Neural progenitor cell (in vitro differentiated cells): ENCODE measurements around the gene ATPAF2.

Experiments used
- EZH2 ChIP-seq: fragments of 200-600 bp; sonication (generic); IDR thresholded peaks from 2 replicates; pipeline ENCODE4 v1.6.1; 2017; ENCODE audit warnings: antibody characterized with exemption, mild to moderate bottlenecking, moderate library complexity
- TF ChIP-seq, protein P1 (sequence below): fragments of 200-600 bp; sonication (generic); IDR thresholded peaks from 2 replicates; pipeline ENCODE4 v1.5.1; 2017; ENCODE audit warnings: antibody characterized with exemption, mild to moderate bottlenecking

- TF ChIP-seq, protein P1, sequence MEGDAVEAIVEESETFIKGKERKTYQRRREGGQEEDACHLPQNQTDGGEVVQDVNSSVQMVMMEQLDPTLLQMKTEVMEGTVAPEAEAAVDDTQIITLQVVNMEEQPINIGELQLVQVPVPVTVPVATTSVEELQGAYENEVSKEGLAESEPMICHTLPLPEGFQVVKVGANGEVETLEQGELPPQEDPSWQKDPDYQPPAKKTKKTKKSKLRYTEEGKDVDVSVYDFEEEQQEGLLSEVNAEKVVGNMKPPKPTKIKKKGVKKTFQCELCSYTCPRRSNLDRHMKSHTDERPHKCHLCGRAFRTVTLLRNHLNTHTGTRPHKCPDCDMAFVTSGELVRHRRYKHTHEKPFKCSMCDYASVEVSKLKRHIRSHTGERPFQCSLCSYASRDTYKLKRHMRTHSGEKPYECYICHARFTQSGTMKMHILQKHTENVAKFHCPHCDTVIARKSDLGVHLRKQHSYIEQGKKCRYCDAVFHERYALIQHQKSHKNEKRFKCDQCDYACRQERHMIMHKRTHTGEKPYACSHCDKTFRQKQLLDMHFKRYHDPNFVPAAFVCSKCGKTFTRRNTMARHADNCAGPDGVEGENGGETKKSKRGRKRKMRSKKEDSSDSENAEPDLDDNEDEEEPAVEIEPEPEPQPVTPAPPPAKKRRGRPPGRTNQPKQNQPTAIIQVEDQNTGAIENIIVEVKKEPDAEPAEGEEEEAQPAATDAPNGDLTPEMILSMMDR = no peak
- no peak for TF ChIP-seq EZH2
Observed at GRCh38 chr17:18069101-18069500, 30.1 kb upstream of the ATPAF2 start.
